Measurements from ENCODE around the gene HCAR2. TPM values are rescaled to one million over a fixed set of nuclear protein-coding genes. Genes with fewer than 3 reads are reported as not detected.
"Not testable (repeated sequence)": the region's sequence is repeated elsewhere in the genome, so short reads cannot be mapped to it uniquely, and the experiment has no call there.

Gene HCAR2
- total RNA-seq, 1 experiment from 2014 or later = not detected

DNA sequence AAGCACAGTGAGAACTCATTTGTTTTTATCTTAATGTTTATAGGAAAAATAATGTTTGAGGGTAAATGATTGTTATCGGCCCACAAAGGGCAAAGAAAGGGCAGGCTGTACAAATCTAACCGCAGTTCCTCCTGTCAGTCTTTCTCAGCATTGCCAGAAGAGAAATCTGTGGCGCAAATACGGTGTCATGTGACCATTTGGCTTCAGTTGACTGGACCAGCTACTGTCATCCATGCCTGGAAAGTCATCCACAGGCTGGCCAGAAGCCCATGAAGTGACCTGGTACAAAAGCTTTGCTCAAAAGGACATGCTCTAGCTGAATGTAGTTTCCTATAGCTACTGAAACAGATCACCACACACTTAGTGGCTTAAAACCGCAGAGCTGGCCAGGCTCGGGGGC is 43.6 kb downstream of the HCAR2 start:
- Histone ChIP-seq H3K9me3 (replicated peaks) (no peaks in the 10 kb centered on the region), H3K27ac (no peak overlapping the region), H3K4me1 (no peaks in the 10 kb centered on the region), H3K4me3 (no peak overlapping the region), H3K27me3 (no peaks in the 10 kb centered on the region), H3K36me3 (no peaks in the 10 kb centered on the region)
- no peak for DNase-seq

DNA sequence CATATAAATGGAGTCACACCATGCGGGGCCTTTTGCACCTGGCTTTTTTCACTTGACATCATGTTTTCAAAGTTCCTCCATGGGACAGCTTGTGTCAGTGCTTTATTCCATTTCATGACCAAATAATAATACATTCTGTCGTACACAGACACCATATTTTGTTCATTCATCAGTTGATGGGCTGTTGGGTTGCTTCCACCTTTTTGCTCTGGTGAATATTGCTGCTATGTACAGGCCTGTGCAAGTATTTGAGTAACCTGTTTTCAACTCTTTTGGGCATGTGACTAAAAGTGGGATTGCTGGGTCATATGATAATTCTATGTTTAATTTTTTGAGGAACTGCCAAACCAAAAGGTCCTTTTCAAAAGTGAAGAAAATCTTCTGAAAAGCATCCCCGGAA is 46.9 kb downstream of the HCAR2 start:
- no peaks in the 10 kb centered on the region for H3K27me3 ChIP-seq
- DNase-seq = no peak
- H3K27ac ChIP-seq = no peak overlapping the region
- no peak overlapping the region for H3K4me3 ChIP-seq
- no peaks in the 10 kb centered on the region for H3K4me1 ChIP-seq
- H3K36me3 ChIP-seq = no peaks in the 10 kb centered on the region
- H3K9me3 ChIP-seq (replicated peaks) = no peaks in the 10 kb centered on the region

DNA sequence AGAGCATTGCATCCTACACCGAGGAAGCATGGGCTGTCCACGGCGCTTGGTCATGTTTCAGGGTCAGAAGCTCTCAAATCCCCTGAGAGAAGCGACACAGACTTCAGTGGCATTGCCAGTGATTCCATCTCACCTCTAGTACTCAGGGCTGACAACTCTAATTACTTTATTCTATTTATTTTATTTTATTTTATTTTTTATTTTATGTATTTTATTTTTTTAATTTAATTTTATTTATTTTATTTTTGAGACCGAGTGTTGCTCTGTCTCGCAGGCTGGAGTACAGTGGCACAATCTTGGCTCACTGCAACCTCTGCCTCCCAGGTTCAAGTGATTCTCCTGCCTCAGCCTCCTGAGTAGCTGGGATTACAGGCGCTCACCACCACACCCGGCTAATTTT is 49.9 kb downstream of the HCAR2 start:
- not testable (repeated sequence) for H3K36me3 ChIP-seq; H3K27me3 ChIP-seq; DNase-seq; H3K9me3 ChIP-seq (replicated peaks); H3K27ac ChIP-seq; H3K4me3 ChIP-seq; H3K4me1 ChIP-seq

DNA sequence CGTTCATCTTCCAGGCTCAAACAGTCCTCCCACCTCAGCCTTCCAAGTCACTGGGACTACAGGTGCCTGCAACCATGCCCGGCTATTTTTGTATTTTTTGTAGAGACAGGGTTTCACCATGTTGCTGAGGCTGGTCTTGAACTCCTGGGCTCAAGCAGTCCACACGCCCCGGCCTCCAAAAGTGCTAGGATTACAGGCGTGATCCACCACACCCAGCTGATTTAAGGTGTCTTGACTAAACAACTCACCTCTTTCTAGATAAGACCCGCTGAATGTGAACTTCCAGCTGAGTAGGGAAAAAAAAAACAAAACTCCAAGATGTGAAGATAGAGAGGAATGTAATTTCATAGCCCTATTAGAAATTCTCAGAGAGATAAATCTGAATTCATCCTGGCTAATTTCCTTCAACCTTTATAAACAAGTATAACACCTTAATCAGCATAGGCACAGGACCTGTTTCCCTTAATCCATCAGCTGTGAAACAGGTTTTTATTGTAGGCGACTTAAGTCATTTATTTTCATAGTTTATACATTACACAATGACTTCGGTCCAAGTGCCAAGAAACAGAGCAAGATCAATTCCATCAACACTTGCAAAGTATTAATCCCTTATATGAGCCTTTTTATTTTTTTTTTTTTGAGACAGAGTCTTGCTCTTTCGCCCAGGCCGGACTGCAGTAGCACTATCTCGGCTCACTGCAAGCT is 51.5 kb downstream of the HCAR2 start:
- Histone ChIP-seq H3K9me3 (replicated peaks) (no peaks in the 10 kb centered on the region), H3K4me3 (no peak overlapping the region), H3K27me3 (no peaks in the 10 kb centered on the region), H3K4me1 (peaks cover 4% of the 10 kb centered on the region), H3K36me3 (no peaks in the 10 kb centered on the region), H3K27ac (no peak overlapping the region)
- DNase-seq = no peak

Other genes starting within 250 kb of the HCAR2 start
- gene ZCCHC8, start 202.4 kb downstream of the HCAR2 start, total RNA-seq (2014; rRNA removed; shearing (Covaris generic)) = 20.3 and 25.2 TPM in 2 replicates
- 66.3 and 88.0 TPM in 2 replicates for gene RSRC2, start 176.4 kb downstream of the HCAR2 start, total RNA-seq (2014; rRNA removed; shearing (Covaris generic))
- gene KNTC1, start 176.1 kb downstream of the HCAR2 start, total RNA-seq (2014; rRNA removed; shearing (Covaris generic)) = 63.3 and 75.4 TPM in 2 replicates
- not detected in 2 replicates for gene HCAR3, start 13.5 kb upstream of the HCAR2 start, total RNA-seq (2014; rRNA removed; shearing (Covaris generic))
- gene HCAR1, start 27.5 kb upstream of the HCAR2 start, total RNA-seq (2014; rRNA removed; shearing (Covaris generic)) = not detected in 2 replicates
- 77.2 and 82.5 TPM in 2 replicates for gene DENR, start 49.5 kb upstream of the HCAR2 start, total RNA-seq (2014; rRNA removed; shearing (Covaris generic))
- gene CCDC62, start 71.2 kb upstream of the HCAR2 start, total RNA-seq (2014; rRNA removed; shearing (Covaris generic)) = 0.18 and 0.38 TPM in 2 replicates
- gene HIP1R, start 132.1 kb upstream of the HCAR2 start, total RNA-seq (2014; rRNA removed; shearing (Covaris generic)) = 6.5 and 9.8 TPM in 2 replicates
- 33.2 and 34.2 TPM in 2 replicates for gene VPS37B, start 192.8 kb upstream of the HCAR2 start, total RNA-seq (2014; rRNA removed; shearing (Covaris generic))

All from SJCRH30 (cell line).